Gastrocnemius medialis (tissue), 4 donors: ENCODE measurements around the gene SKIC3.

Experiments
- CTCF ChIP-seq, 5 experiments: fragments of 450-650 bp in 3 of 5; fragments of 200-600 bp in 2 of 5; sonication (generic) in 2 of 5; IDR thresholded peaks in 4 of 5; conservative IDR thresholded peaks in 1 of 5; 1 replicate in 4 of 5; 2 replicates in 1 of 5; pipeline ENCODE4 v1.5.1; 2016 to 2019; ENCODE audit warnings: antibody characterized with exemption in 5 of 5, mild to moderate bottlenecking in 3 of 5, moderate library complexity in 3 of 5
- POLR2A ChIP-seq, 2 donors: fragments of 450-650 bp; IDR thresholded peaks; one replicate each; pipeline ENCODE4 v1.6.1; 2017; ENCODE audit warnings: antibody characterized with exemption in 2 of 2, mild to moderate bottlenecking in 2 of 2, moderate library complexity in 2 of 2

GRCh38 chr5:95590880-95591279 lies 36.1 kb upstream of the SKIC3 start:
- no peak for TF ChIP-seq CTCF (IDR thresholded peaks at IDR 0.05 in 4 of 5, conservative IDR thresholded peaks at IDR 0.05 in 1 of 5)
- TF ChIP-seq POLR2A (IDR thresholded peaks at IDR 0.05) = no peak
